Lung (tissue), 12 donors: ENCODE results near the gene PTGES2. TPM values are rescaled to one million over a fixed set of nuclear protein-coding genes. Genes with fewer than 3 reads are reported as not detected.

Experiments
- ATAC-seq: fragments of 200-7000 bp; cut with Tn5 transposase; one replicate; pipeline ENCODE4 v1.9.1; 2020; ENCODE audit warnings: moderate number of reproducible peaks; ENCODE audit not compliant: insufficient read depth, low FRiP score
- DNase-seq, 3 donors: peaks; one replicate each; pipeline ENCODE4 v3.0.0-alpha.2; 2013 to 2017
- H3K27ac ChIP-seq, 2 donors: one replicate each; pipeline ENCODE4 v1.5.1; 2013; ENCODE audit warnings: mild to moderate bottlenecking in 2 of 2, moderate library complexity in 2 of 2, control low read depth in 1 of 2, inconsistent platforms in 1 of 2, low read depth in 1 of 2, low read length in 1 of 2
- H3K27me3 ChIP-seq, 3 donors: one replicate each; pipeline ENCODE4 v1.5.1; 2013; ENCODE audit warnings: low read length in 2 of 3; ENCODE audit not compliant: control insufficient read depth in 3 of 3, insufficient read depth in 3 of 3
- H3K36me3 ChIP-seq, 4 donors: one replicate each; pipeline ENCODE4 v1.5.1; 2013; ENCODE audit warnings: low read length in 4 of 4, mild to moderate bottlenecking in 1 of 4, moderate library complexity in 1 of 4; ENCODE audit not compliant: control insufficient read depth in 4 of 4, insufficient read depth in 4 of 4
- H3K4me1 ChIP-seq, 5 donors: one replicate each; pipeline ENCODE4 v1.5.1; 2013; ENCODE audit warnings: low read length in 5 of 5, mild to moderate bottlenecking in 2 of 5, moderate library complexity in 1 of 5; ENCODE audit not compliant: control insufficient read depth in 5 of 5, insufficient read depth in 5 of 5
- H3K4me3 ChIP-seq: one replicate; pipeline ENCODE4 v1.5.1; 2013; ENCODE audit warnings: mild to moderate bottlenecking, control low read depth, moderate library complexity
- H3K9ac ChIP-seq, 2 donors: one replicate each; pipeline ENCODE4 v1.5.1; 2013; ENCODE audit warnings: low read length in 2 of 2, control low read depth in 1 of 2; ENCODE audit not compliant: insufficient read depth in 1 of 2
- H3K9me3 ChIP-seq, 4 donors: one replicate each; pipeline ENCODE4 v1.5.1; 2013; ENCODE audit warnings: low read length in 3 of 4, mild to moderate bottlenecking in 1 of 4, moderate library complexity in 1 of 4; ENCODE audit not compliant: control insufficient read depth in 4 of 4, insufficient read depth in 3 of 4
- WGBS, 2 donors: extraction: QIAGEN DNeasy Blood & Tissue Kit; methylation state at CpG; one replicate each; pipeline ENCODE4 v1.1.7; 2013; 5-methylcytosine and 5-hydroxymethylcytosine counted together
- polyA plus RNA-seq, 2 donors: library from polyadenylated mRNA; stranded (reverse); fragments of 200-250 nt; gene quantifications; one replicate each; pipeline ENCODE4 v1.2.1, GENCODE V29; 2013
- total RNA-seq, 2 donors: library from RNA; depleted of rRNA in 1 of 2; stranded (reverse); fragments of >200 nt in 1 of 2; gene quantifications; one replicate each; pipeline ENCODE4 v1.2.1, GENCODE V29; 2014 to 2021
- TF ChIP-seq, protein P1 (sequence below): IDR thresholded peaks from 2 replicates; pipeline ENCODE4 v1.5.1; 2012; ENCODE audit warnings: mild to moderate bottlenecking; ENCODE audit errors: control extremely low read depth, extremely low read depth
- donor health status: control.
- donor health status: control.
- donor health status: Bipolar disorder and iron deficiency.
- donor health status: healthy.
- donor health status: DM: yes; HTN: yes; CAD: no.

The PTGES2 gene
- total and polyA plus RNA-seq, 4 donors: 42.0 to 66.8 (median 54.7) TPM

DNA sequence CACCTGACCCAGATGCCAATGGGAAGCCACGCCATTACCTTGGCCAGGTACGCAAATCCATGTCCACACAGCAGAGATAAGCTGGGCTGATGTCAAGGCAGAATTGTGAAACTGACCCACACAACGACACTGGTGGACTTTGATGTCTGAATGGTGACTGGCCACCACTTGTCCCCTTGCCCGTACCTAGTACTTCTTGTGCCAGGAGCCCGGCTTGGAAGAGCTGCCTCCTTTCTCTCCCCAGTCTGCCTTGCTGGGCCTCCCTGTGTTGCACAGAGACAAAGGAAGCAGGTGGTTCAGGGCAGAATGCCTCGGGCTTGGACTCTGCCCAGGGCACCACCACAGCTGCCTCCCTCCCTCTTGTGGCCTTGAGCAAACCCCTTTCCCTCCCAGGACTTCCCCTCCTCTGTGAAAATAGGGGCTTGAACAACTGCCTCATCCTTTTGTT lies 23.3 kb downstream of the PTGES2 start:
- Histone ChIP-seq H3K4me3 (no peak overlapping the region), H3K9me3 (no peaks in the 10 kb centered on the region), H3K36me3 (peaks cover 17 to 71% (median 45%) of the 10 kb centered on the region in 4 donors), H3K27ac (peak overlapping the region in 1 of 2 donors; percentile 26), H3K27me3 (no peaks in the 10 kb centered on the region), H3K4me1 (peaks cover 3 to 24% (median 18%) of the 10 kb centered on the region in 5 donors), H3K9ac (no peak overlapping the region)
- WGBS, 2 donors: 61 to 62% methylated on average over 6 of the region's 6 CpGs
- ATAC-seq (no peak), DNase-seq (no peak)
- TF ChIP-seq, protein P1, sequence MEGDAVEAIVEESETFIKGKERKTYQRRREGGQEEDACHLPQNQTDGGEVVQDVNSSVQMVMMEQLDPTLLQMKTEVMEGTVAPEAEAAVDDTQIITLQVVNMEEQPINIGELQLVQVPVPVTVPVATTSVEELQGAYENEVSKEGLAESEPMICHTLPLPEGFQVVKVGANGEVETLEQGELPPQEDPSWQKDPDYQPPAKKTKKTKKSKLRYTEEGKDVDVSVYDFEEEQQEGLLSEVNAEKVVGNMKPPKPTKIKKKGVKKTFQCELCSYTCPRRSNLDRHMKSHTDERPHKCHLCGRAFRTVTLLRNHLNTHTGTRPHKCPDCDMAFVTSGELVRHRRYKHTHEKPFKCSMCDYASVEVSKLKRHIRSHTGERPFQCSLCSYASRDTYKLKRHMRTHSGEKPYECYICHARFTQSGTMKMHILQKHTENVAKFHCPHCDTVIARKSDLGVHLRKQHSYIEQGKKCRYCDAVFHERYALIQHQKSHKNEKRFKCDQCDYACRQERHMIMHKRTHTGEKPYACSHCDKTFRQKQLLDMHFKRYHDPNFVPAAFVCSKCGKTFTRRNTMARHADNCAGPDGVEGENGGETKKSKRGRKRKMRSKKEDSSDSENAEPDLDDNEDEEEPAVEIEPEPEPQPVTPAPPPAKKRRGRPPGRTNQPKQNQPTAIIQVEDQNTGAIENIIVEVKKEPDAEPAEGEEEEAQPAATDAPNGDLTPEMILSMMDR: no peak

DNA sequence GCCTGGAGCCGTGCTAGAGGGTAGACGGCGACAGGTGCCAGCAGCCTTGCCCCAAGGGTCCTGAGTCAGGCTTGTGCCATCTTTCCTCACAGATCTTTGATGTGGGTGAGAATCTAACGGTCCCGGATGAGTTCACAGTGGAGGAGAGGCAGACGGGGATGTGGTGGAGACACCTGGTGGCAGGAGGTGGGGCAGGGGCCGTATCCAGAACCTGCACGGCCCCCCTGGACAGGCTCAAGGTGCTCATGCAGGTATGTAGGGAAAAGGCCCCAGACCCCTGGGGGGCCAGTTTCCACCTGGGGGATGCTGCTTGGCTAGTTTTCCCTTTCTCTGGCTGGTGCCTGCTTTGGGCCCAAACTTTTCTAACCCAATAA lies 24.0 kb downstream of the PTGES2 start:
- TF ChIP-seq, protein P1: no peak
- H3K4me1 ChIP-seq: peaks cover 5 to 25% (median 24%) of the 10 kb centered on the region in 5 donors

DNA sequence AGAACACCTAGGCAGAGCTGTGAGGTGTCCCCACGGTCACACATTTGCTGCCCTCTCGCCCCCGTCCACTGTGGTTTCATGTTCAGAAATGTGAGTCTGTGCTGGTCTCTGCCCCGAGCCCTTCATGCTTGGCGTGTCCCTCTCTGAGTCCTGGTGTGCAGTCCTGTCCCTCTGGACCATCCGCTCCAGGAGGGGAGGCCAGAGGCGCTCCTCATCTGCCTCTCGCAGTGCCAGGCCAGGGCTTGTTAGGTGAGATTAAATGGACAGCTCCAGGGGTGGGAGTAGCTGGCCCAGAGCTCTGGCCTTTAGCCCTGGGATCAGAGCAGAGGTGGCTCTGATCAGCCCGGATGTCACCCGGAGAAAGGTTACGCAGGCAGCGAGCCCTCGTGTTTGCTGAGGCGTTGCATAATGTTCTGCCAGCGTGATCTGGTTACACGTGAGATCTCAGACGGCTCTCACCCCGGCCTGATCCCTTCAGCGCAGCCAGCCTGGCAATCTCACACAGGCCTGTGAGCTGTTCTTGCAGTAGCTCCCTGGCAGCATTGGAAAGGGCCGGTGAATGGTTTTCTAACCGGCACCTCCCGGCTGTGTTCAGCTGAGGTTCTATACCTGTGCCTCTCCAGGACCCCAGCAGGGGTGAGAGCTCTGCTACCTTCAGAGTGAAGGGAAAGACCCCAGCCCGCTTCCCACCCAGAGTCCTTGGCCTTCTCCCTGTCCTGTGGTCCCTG lies 24.5 kb downstream of the PTGES2 start:
- TF ChIP-seq, protein P1: no peak
- Histone ChIP-seq H3K36me3 (peaks cover 14 to 64% (median 43%) of the 10 kb centered on the region in 4 donors), H3K9ac (no peak overlapping the region), H3K27me3 (no peaks in the 10 kb centered on the region), H3K4me1 (peaks cover 7 to 31% (median 24%) of the 10 kb centered on the region in 5 donors), H3K9me3 (no peaks in the 10 kb centered on the region), H3K27ac (no peak overlapping the region), H3K4me3 (no peak overlapping the region)
- DNase-seq: no peak
- no peak for ATAC-seq
- 82 to 85% methylated on average over 23 of the region's 23 CpGs for WGBS, 2 donors

More for the DNA sequence above, 24.0 kb downstream of the PTGES2 start:
- ATAC-seq (no peak), DNase-seq (no peak)
- Histone ChIP-seq H3K27ac (no peak overlapping the region), H3K9ac (no peak overlapping the region), H3K27me3 (no peaks in the 10 kb centered on the region), H3K9me3 (no peaks in the 10 kb centered on the region), H3K36me3 (peaks cover 14 to 68% (median 45%) of the 10 kb centered on the region in 4 donors), H3K4me3 (no peak overlapping the region)
- 68 to 73% methylated on average over 8 of the region's 8 CpGs for WGBS, 2 donors
